OCI-LY7 (cell line): ENCODE measurements around the gene ACSS1. TPM values are rescaled to one million over a fixed set of nuclear protein-coding genes. Genes with fewer than 3 reads are reported as not detected.

ENCODE experiments used
- BruUV-seq: library from RNA; stranded (reverse); fragments of 400-500 nt; replicated peaks from 2 replicates; lab custom pipeline; 2021; lab: Mats Ljungman, UMichigan
- CTCF ChIA-PET: fragments of 300-600 bp; sonication (Branson Sonifier 250); formaldehyde crosslinking; loops from one replicate; lab custom pipeline; 2022; ENCODE audit warnings: antibody characterized with exemption; ENCODE audit not compliant: unreplicated experiment; lab: Charles Lee
- POLR2A ChIA-PET: fragments of 300-600 bp; sonication (Branson Sonifier 250); formaldehyde crosslinking; loops from one replicate; lab custom pipeline; 2022; ENCODE audit warnings: antibody characterized with exemption; lab: Charles Lee
- DNase-seq: peaks from one replicate; pipeline ENCODE4 v3.0.0-alpha.2; 2015; ENCODE audit warnings: low spot score
- H2AFZ ChIP-seq: fragments of 200-600 bp; sonication (generic), shearing (Covaris generic); 2 replicates; pipeline ENCODE4 v1.6.1; 2014; ENCODE audit warnings: mild to moderate bottlenecking, antibody characterized with exemption, low read length, moderate library complexity
- H3K27ac ChIP-seq: fragments of 200-600 bp; sonication (generic); 2 replicates; pipeline ENCODE4 v1.5.1; 2014; ENCODE audit warnings: mixed run types, low read depth, mild to moderate bottlenecking, moderate library complexity, low read length, inconsistent platforms; ENCODE audit not compliant: poor library complexity, severe bottlenecking
- H3K36me3 ChIP-seq: fragments of 200-600 bp; sonication (generic); 2 replicates; pipeline ENCODE4 v1.6.1; 2014; ENCODE audit warnings: mild to moderate bottlenecking, antibody characterized with exemption, low read length, moderate library complexity, mixed read lengths; ENCODE audit not compliant: insufficient read depth
- H3K4me1 ChIP-seq: fragments of 200-600 bp; sonication (generic); 2 replicates; pipeline ENCODE4 v1.5.1; 2014; ENCODE audit warnings: mild to moderate bottlenecking, low read length; ENCODE audit not compliant: insufficient read depth, poor library complexity, severe bottlenecking
- H3K4me2 ChIP-seq: fragments of 200-600 bp; sonication (generic); 2 replicates; pipeline ENCODE4 v1.6.1; 2014; ENCODE audit warnings: mild to moderate bottlenecking, low read length
- H3K4me3 ChIP-seq: fragments of 200-600 bp; sonication (generic); 2 replicates; pipeline ENCODE4 v1.5.1; 2014; ENCODE audit warnings: mild to moderate bottlenecking, low read depth, low read length; ENCODE audit not compliant: poor library complexity, severe bottlenecking
- H3K79me2 ChIP-seq: fragments of 200-600 bp; sonication (generic); 2 replicates; pipeline ENCODE4 v1.6.1; 2016; ENCODE audit warnings: low read depth, mild to moderate bottlenecking, low read length, moderate library complexity, mixed read lengths; ENCODE audit not compliant: insufficient read depth
- H3K9me2 ChIP-seq: fragments of 200-600 bp; sonication (generic); 2 replicates; pipeline ENCODE4 v1.6.1; 2016; ENCODE audit warnings: mild to moderate bottlenecking, low read length, mixed read lengths; ENCODE audit not compliant: insufficient read depth
- H3K9me3 ChIP-seq: fragments of 200-600 bp; sonication (generic); 2 replicates; pipeline ENCODE4 v1.6.1; 2014; ENCODE audit warnings: mild to moderate bottlenecking, mixed run types, low read length, mixed read lengths
- H4K20me1 ChIP-seq: fragments of 200-600 bp; sonication (generic); 2 replicates; pipeline ENCODE4 v1.6.1; 2014; ENCODE audit warnings: mild to moderate bottlenecking, antibody characterized with exemption, low read length, moderate library complexity, mixed read lengths; ENCODE audit not compliant: insufficient read depth
- CTCF ChIP-seq: fragments of 200-600 bp; sonication (generic); conservative IDR thresholded peaks from 2 replicates; pipeline ENCODE4 v1.5.1; 2014; ENCODE audit warnings: mild to moderate bottlenecking, antibody characterized with exemption, low read length, moderate library complexity, mixed read lengths
- EZH2phosphoT487 ChIP-seq: fragments of 200-600 bp; sonication (generic); IDR thresholded peaks from 2 replicates; pipeline ENCODE4 v1.6.1; 2018; ENCODE audit warnings: low read depth, borderline replicate concordance, mild to moderate bottlenecking, mixed run types, antibody characterized with exemption, low read length, moderate library complexity, mixed read lengths
- intact Hi-C: fragments of 100-400 bp; cut with micrococcal nuclease; formaldehyde crosslinking; loops from one replicate; pipeline ENCODE4 v1.10.0; 2022; ENCODE audit not compliant: unreplicated experiment
- total RNA-seq, 2 experiments: library from RNA; depleted of rRNA in 1 of 2; stranded (reverse); fragments of >200 nt in 1 of 2; shearing (Covaris generic) in 1 of 2; gene quantifications; 2 replicates each; pipeline ENCODE4 v1.2.3, GENCODE V29; 2014 to 2022

ACSS1 gene
- total RNA-seq, 2 experiments from 2014 or later, result 0.35 to 0.40 TPM

DNA sequence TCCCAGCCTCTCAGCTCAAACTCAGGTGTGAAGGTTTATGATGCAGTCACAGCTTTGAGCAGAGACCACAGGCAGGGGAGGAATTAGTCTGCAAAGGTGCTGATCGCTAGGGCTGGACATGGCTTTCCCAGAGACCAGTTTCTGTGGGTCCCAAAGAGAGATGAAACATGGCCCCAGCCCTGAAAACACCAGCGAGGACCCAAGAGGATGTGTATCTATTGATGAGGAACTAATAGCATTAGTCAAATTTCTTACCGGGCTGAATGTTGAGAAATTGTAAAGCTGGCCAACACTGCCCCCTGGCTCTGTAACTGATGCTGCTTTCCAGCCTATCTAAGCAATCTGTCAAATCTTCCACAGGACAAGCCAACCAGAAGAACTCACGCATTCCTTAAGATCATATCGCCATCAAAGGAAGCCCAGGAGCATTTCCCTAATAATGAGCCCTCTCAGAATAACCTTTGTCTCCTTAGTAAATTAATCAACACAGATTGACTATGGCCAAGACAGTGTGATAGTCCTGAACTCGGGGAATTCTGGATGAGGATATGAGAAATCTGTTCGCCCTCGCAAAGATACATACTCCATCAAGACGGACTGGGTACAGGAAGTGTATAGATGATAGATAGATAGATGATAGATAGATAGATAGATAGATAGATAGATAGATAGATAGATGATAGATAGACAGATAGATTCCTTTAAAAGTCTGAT, 7.8 kb upstream of the ACSS1 start:
- no peak overlapping the region for H3K4me3 ChIP-seq
- intact Hi-C loops, result loop anchor here (1.0 to 10.0 kb wide), 3 partner anchors 70 to 229 kb away; no protein-coding TSS in a partner anchor
- CTCF ChIA-PET, result no interaction called here
- no TSS peak for BruUV-seq
- no peaks in the 10 kb centered on the region for H3K4me1 ChIP-seq
- POLR2A ChIA-PET, result no interaction called here
- no peaks in the 10 kb centered on the region for H4K20me1 ChIP-seq
- H3K79me2 ChIP-seq, result no peaks in the 10 kb centered on the region
- TF ChIP-seq CTCF, result peak; percentile 86
- TF ChIP-seq EZH2phosphoT487, result no peak
- H3K27ac ChIP-seq, result no peak overlapping the region
- no peaks in the 10 kb centered on the region for H3K36me3 ChIP-seq
- DNase-seq, result peak; percentile 62
- H3K4me2 ChIP-seq, result no peak overlapping the region
- H3K9me2 ChIP-seq, result no peaks in the 10 kb centered on the region
- no peaks in the 10 kb centered on the region for H3K9me3 ChIP-seq
- no peak overlapping the region for H2AFZ ChIP-seq

DNA sequence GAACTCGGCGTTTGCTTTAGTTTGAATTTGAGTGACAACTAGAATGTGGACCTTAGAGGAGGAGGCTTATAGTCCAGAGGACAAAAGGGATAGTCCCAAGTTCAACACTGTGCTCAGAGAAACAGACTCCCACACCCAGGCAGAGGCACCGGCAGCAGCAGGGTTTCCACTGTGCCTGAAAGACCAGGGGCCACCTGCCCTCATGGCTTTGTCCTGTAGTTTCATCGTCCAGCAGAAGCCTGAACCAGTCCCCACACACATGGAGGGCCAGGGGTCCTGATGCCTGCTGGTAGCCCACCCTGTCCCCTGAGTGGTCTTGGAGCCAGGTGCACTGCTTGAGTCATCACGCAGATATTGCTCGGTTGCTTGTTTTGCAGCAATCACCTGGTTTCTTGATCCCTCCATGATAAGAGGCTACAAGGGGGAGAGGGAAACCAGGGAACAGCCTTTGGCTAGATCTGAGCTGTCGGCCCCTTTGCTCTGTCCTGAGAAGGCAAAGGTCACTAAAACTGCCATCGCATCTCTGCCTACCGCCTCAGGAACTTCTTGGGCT, 7.2 kb upstream of the ACSS1 start:
- DNase-seq, result no peak
- BruUV-seq, result no TSS peak
- H3K4me3 ChIP-seq, result no peak overlapping the region
- H4K20me1 ChIP-seq, result no peaks in the 10 kb centered on the region
- no peaks in the 10 kb centered on the region for H3K9me3 ChIP-seq
- H3K79me2 ChIP-seq, result no peaks in the 10 kb centered on the region
- CTCF ChIA-PET, result no interaction called here
- POLR2A ChIA-PET, result no interaction called here
- H3K4me1 ChIP-seq, result no peaks in the 10 kb centered on the region
- intact Hi-C loops, result loop anchor here (1.0 to 10.0 kb wide), 3 partner anchors 70 to 230 kb away; no protein-coding TSS in a partner anchor
- no peak overlapping the region for H2AFZ ChIP-seq
- H3K27ac ChIP-seq, result no peak overlapping the region
- no peaks in the 10 kb centered on the region for H3K36me3 ChIP-seq
- no peaks in the 10 kb centered on the region for H3K9me2 ChIP-seq
- H3K4me2 ChIP-seq, result no peak overlapping the region
- TF ChIP-seq CTCF (no peak), EZH2phosphoT487 (no peak)

GRCh38 chr20:25064561-25065071, 6.7 kb upstream of the ACSS1 start:
- TF ChIP-seq EZH2phosphoT487, result no peak
- H3K79me2 ChIP-seq, result no peaks in the 10 kb centered on the region
- no peaks in the 10 kb centered on the region for H3K9me2 ChIP-seq
- H3K9me3 ChIP-seq, result no peaks in the 10 kb centered on the region
- BruUV-seq, result no TSS peak
- H3K4me1 ChIP-seq, result no peaks in the 10 kb centered on the region
- H3K27ac ChIP-seq, result no peak overlapping the region
- H4K20me1 ChIP-seq, result no peaks in the 10 kb centered on the region
- no peak overlapping the region for H3K4me3 ChIP-seq
- ChIA-PET POLR2A (no interaction called here), CTCF (no interaction called here)
- no peak for DNase-seq
- H2AFZ ChIP-seq, result no peak overlapping the region
- intact Hi-C loops, result loop anchor here (1.0 to 10.0 kb wide), 3 partner anchors 69 to 230 kb away; no protein-coding TSS in a partner anchor
- H3K36me3 ChIP-seq, result no peaks in the 10 kb centered on the region
- no peak overlapping the region for H3K4me2 ChIP-seq
